WTC11 (cell line): ENCODE data around the gene BCAS1.

Source experiments
- JUN ChIP-seq: sonication (generic); formaldehyde crosslinking; IDR thresholded peaks from 2 replicates; pipeline ENCODE4 v1.8.0; 2023; ENCODE audit warnings: mild to moderate bottlenecking, missing genetic modification reagents
- NR1H2 ChIP-seq: sonication (generic); formaldehyde crosslinking; IDR thresholded peaks from 2 replicates; pipeline ENCODE4 v1.9.0; 2021; ENCODE audit warnings: mild to moderate bottlenecking, moderate library complexity, missing genetic modification reagents
- NR3C1 ChIP-seq: sonication (generic); formaldehyde crosslinking; conservative IDR thresholded peaks from 2 replicates; pipeline ENCODE4 v1.8.1; 2023; ENCODE audit warnings: low read depth, mild to moderate bottlenecking, missing genetic modification reagents
- SP1 ChIP-seq: sonication (generic); formaldehyde crosslinking; conservative IDR thresholded peaks from 2 replicates; pipeline ENCODE4 v1.8.1; 2022; ENCODE audit warnings: missing genetic modification reagents
- TF ChIP-seq, protein P1 (sequence below): sonication (generic); formaldehyde crosslinking; IDR thresholded peaks from 2 replicates; pipeline ENCODE4 v1.8.1; 2022; ENCODE audit warnings: low read depth, missing genetic modification reagents, borderline replicate concordance
- TF ChIP-seq, protein P2 (sequence below): fragments of 200-600 bp; IDR thresholded peaks from 2 replicates; pipeline ENCODE4 v1.8.0; 2022; ENCODE audit warnings: antibody characterized with exemption
- TF ChIP-seq, protein P3 (sequence below): sonication (generic); formaldehyde crosslinking; conservative IDR thresholded peaks from 2 replicates; pipeline ENCODE4 v1.8.1; 2022; ENCODE audit warnings: mild to moderate bottlenecking, missing genetic modification reagents

DNA sequence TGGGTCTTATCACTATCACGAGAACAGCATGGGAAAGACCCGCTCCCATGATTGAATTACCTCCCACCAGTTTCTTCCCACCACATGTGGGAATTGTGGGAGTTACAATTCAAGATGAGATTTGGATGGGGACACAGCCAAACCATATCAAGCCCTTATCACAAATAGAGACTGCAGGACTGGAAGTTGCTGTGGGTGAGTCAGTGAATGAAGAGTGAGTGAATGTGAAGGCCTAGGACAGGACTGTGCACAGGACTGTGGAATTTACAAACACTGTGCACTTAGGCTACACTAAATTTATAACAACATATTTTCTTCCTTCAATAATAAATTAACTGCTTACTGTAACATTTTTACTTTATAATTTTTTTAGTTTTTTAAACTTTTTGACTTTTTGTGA, 30.2 kb upstream of the BCAS1 start:
- TF ChIP-seq, protein P1, sequence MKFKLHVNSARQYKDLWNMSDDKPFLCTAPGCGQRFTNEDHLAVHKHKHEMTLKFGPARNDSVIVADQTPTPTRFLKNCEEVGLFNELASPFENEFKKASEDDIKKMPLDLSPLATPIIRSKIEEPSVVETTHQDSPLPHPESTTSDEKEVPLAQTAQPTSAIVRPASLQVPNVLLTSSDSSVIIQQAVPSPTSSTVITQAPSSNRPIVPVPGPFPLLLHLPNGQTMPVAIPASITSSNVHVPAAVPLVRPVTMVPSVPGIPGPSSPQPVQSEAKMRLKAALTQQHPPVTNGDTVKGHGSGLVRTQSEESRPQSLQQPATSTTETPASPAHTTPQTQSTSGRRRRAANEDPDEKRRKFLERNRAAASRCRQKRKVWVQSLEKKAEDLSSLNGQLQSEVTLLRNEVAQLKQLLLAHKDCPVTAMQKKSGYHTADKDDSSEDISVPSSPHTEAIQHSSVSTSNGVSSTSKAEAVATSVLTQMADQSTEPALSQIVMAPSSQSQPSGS (CRISPR knock-in tag) = no peak
- TF ChIP-seq, protein P2, sequence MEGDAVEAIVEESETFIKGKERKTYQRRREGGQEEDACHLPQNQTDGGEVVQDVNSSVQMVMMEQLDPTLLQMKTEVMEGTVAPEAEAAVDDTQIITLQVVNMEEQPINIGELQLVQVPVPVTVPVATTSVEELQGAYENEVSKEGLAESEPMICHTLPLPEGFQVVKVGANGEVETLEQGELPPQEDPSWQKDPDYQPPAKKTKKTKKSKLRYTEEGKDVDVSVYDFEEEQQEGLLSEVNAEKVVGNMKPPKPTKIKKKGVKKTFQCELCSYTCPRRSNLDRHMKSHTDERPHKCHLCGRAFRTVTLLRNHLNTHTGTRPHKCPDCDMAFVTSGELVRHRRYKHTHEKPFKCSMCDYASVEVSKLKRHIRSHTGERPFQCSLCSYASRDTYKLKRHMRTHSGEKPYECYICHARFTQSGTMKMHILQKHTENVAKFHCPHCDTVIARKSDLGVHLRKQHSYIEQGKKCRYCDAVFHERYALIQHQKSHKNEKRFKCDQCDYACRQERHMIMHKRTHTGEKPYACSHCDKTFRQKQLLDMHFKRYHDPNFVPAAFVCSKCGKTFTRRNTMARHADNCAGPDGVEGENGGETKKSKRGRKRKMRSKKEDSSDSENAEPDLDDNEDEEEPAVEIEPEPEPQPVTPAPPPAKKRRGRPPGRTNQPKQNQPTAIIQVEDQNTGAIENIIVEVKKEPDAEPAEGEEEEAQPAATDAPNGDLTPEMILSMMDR = no peak
- TF ChIP-seq JUN (CRISPR knock-in tag) = no peak
- no peak for TF ChIP-seq SP1 (CRISPR knock-in tag)
- TF ChIP-seq, protein P3, sequence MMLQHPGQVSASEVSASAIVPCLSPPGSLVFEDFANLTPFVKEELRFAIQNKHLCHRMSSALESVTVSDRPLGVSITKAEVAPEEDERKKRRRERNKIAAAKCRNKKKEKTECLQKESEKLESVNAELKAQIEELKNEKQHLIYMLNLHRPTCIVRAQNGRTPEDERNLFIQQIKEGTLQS = no peak
- no peak for TF ChIP-seq NR1H2 (CRISPR knock-in tag)
- no peak for TF ChIP-seq NR3C1
